Spinal cord (tissue), 10 donors: ENCODE measurements around the gene WDR90. TPM values are rescaled to one million over a fixed set of nuclear protein-coding genes. Genes with fewer than 3 reads are reported as not detected.

Experiments
- DNase-seq, 6 donors: peaks; one replicate each; pipeline versions ENCODE4 v3.0.0 to v3.0.0-alpha.2; 2013 to 2015; ENCODE audit warnings: low spot score in 6 of 6, low read depth in 4 of 6
- H3K27ac ChIP-seq: one replicate; pipeline ENCODE4 v1.5.1; 2013; ENCODE audit warnings: low read depth, low read length, control low read depth
- H3K27me3 ChIP-seq: one replicate; pipeline ENCODE4 v1.6.1; 2013; ENCODE audit warnings: low read length; ENCODE audit not compliant: control insufficient read depth, insufficient read depth
- H3K36me3 ChIP-seq: one replicate; pipeline ENCODE4 v1.6.1; 2013; ENCODE audit warnings: low read length; ENCODE audit not compliant: control insufficient read depth, insufficient read depth
- H3K4me1 ChIP-seq: one replicate; pipeline ENCODE4 v1.6.1; 2013; ENCODE audit warnings: low read length; ENCODE audit not compliant: control insufficient read depth, insufficient read depth
- H3K4me3 ChIP-seq: one replicate; pipeline ENCODE4 v1.5.1; 2013; ENCODE audit warnings: low read depth, low read length, control low read depth
- H3K9me3 ChIP-seq: one replicate; pipeline ENCODE4 v1.6.1; 2013; ENCODE audit warnings: low read length; ENCODE audit not compliant: control insufficient read depth, insufficient read depth
- WGBS: methylation state at CpG from one replicate; pipeline ENCODE4 v1.1.5; 2013; ENCODE audit warnings: missing lambda C conversion rate; ENCODE audit not compliant: insufficient coverage; 5-methylcytosine and 5-hydroxymethylcytosine counted together
- long read RNA-seq, 4 donors: transcript quantifications; one replicate each; lab custom pipeline, GENCODE V29; 2026
- polyA plus RNA-seq, 2 donors: library from polyadenylated mRNA; unstranded; fragments of 120-200 nt; gene quantifications; one replicate each; pipeline ENCODE4 v1.2.1, GENCODE V29; 2013; ENCODE audit not compliant: insufficient read length in 2 of 2
- total RNA-seq, 2 donors: library from RNA; depleted of rRNA in 1 of 2; stranded (reverse); fragments of 120-200 nt in 1 of 2; fragments of >200 nt in 1 of 2; gene quantifications; one replicate each; pipeline versions ENCODE4 v1.2.3 to v1.2.4, GENCODE V29; 2013 to 2014
- donor health status: healthy.

The WDR90 gene
- total RNA-seq (10 to 100 TPM in 1 of 2 donors, 1 to 10 TPM in 1; 8.3 to 31.9 TPM), polyA plus RNA-seq (10 to 100 TPM; 46.6 to 63.1 TPM)
- long read RNA-seq, donor 1, result 0 reads
- long read RNA-seq, donor 2, result 0 reads
- long read RNA-seq, donor 3, result 0 reads
- long read RNA-seq, donor 4, partial matches to known transcripts, result 0 of 2 reads
- long read RNA-seq, donor 4, other reads (novel, unspliced or antisense), result 0 of 2 reads

GRCh38 chr16:648781-649589 lies at the start of gene WDR90:
Gene WDR90, plus strand, starts transcription at chr16:649365. Its CDS starts 52 bp downstream, at chr16:649417.
- WGBS, result under 1% methylated on average over 90 of the region's 91 CpGs
- Histone ChIP-seq H3K27ac (peak within 1 kb of the TSS; percentile 75), H3K9me3 (no peaks in the 10 kb centered on the region), H3K36me3 (peaks cover 81% of the 10 kb centered on the region), H3K4me3 (peak within 1 kb of the TSS; percentile 66), H3K4me1 (peaks cover 37% of the 10 kb centered on the region), H3K27me3 (no peaks in the 10 kb centered on the region)
- DNase-seq, result peak; percentile 63 to 97 (median 85)

GRCh38 chr16:600781-601180 lies 48.4 kb upstream of the WDR90 start:
- Histone ChIP-seq H3K27me3 (no peaks in the 10 kb centered on the region), H3K27ac (no peak overlapping the region), H3K9me3 (peaks cover 3% of the 10 kb centered on the region), H3K4me1 (no peaks in the 10 kb centered on the region), H3K36me3 (peaks cover 55% of the 10 kb centered on the region), H3K4me3 (no peak overlapping the region)
- WGBS, result 74% methylated on average over 3 of the region's 7 CpGs
- no peak for DNase-seq

DNA sequence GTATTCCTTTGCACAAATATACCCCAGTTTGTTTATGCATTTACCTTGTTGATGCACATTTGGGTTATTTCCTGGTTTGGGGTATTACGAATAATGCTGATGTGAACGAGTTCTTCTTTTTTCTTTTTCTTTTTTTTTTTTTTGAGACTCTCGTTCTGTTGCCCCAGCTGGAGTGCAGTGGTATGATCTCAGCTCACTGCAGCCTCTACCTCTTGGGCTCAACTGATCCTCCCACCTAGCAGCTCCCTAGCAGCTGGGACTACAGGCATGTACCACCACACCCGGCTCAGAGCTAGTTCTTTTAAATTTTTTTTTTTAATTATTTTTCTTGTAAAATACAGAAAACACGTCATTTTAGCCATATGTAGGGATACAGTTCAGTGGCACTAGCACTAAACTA lies 45.2 kb upstream of the WDR90 start:
- 100% methylated on average over 1 of the region's 5 CpGs for WGBS
- Histone ChIP-seq H3K27me3 (no peaks in the 10 kb centered on the region), H3K27ac (no peak overlapping the region), H3K36me3 (peaks cover 44% of the 10 kb centered on the region), H3K4me1 (no peaks in the 10 kb centered on the region), H3K4me3 (no peak overlapping the region), H3K9me3 (peaks cover 3% of the 10 kb centered on the region)
- no peak for DNase-seq

DNA sequence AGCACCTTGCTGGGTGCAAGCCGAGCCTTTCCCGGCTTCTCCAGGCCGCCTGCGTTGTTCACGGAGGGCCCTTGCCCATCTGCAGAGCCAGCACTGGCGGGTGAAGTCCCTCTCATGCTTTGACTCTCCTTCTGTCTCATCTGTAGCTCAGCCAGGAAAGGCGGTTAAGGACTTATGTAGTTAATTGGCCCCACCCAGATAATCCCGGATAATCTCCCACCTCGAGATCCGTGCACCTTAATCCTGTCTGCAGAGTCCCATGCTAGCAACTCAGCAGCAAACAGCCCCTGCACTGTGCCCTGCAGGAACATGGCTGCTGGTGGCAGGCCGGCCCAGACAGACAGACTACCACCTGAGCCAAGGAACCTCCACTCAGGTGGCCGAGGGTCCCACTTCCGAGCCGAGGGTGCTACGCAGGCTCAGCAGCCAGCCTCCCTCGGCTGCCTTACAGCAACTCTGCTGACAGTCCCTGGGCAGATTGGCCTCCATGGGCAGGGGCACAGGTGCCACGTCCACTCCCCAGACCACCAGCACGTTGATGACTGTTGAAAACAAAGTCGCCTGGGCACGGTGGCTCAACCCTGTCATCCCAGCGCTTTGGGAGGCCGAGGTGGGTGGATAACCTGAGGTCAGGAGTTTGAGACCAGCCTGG lies 42.4 kb upstream of the WDR90 start:
- Histone ChIP-seq H3K4me1 (peaks cover 21% of the 10 kb centered on the region), H3K36me3 (peaks cover 36% of the 10 kb centered on the region), H3K9me3 (peaks cover 3% of the 10 kb centered on the region), H3K27ac (no peak overlapping the region), H3K27me3 (no peaks in the 10 kb centered on the region), H3K4me3 (no peak overlapping the region)
- no peak for DNase-seq
- WGBS, result 97% methylated on average over 19 of the region's 22 CpGs

DNA sequence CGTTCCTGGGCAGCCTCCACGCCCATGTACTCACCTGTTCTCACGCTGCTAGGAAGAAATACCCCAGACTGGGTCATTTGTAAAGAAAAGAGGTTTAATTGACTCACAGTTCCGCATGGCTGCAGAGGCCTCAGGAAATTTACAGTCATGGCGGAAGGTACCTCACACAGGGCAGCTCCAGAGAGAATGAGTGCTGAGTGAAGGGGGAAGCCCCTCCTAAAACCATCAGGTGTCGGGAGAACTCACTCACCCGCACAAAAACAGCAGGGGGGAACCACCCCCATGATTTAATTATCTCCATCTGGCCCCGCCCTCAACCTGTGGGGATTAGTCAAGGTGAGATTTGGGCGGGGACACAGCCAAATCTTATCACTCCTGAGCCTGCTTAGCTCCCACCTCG lies 41.1 kb upstream of the WDR90 start:
- no peak for DNase-seq
- no peak overlapping the region for H3K4me3 ChIP-seq
- peaks cover 21% of the 10 kb centered on the region for H3K4me1 ChIP-seq
- peaks cover 3% of the 10 kb centered on the region for H3K9me3 ChIP-seq
- no peak overlapping the region for H3K27ac ChIP-seq
- H3K36me3 ChIP-seq, result peaks cover 36% of the 10 kb centered on the region
- WGBS, result 76% methylated on average over 5 of the region's 10 CpGs
- H3K27me3 ChIP-seq, result no peaks in the 10 kb centered on the region

GRCh38 chr16:609316-609715 lies 39.8 kb upstream of the WDR90 start:
- no peak overlapping the region for H3K27ac ChIP-seq
- peaks cover 3% of the 10 kb centered on the region for H3K9me3 ChIP-seq
- 86% methylated on average over 7 of the region's 13 CpGs for WGBS
- peaks cover 21% of the 10 kb centered on the region for H3K4me1 ChIP-seq
- DNase-seq, result no peak
- H3K27me3 ChIP-seq, result no peaks in the 10 kb centered on the region
- H3K4me3 ChIP-seq, result no peak overlapping the region
- peaks cover 40% of the 10 kb centered on the region for H3K36me3 ChIP-seq

GRCh38 chr16:609984-610383 lies 39.2 kb upstream of the WDR90 start:
- Histone ChIP-seq H3K27ac (no peak overlapping the region), H3K36me3 (peaks cover 39% of the 10 kb centered on the region), H3K4me3 (no peak overlapping the region), H3K27me3 (no peaks in the 10 kb centered on the region), H3K9me3 (peaks cover 2% of the 10 kb centered on the region), H3K4me1 (peaks cover 21% of the 10 kb centered on the region)
- no peak for DNase-seq
- 89% methylated on average over 14 of the region's 14 CpGs for WGBS

DNA sequence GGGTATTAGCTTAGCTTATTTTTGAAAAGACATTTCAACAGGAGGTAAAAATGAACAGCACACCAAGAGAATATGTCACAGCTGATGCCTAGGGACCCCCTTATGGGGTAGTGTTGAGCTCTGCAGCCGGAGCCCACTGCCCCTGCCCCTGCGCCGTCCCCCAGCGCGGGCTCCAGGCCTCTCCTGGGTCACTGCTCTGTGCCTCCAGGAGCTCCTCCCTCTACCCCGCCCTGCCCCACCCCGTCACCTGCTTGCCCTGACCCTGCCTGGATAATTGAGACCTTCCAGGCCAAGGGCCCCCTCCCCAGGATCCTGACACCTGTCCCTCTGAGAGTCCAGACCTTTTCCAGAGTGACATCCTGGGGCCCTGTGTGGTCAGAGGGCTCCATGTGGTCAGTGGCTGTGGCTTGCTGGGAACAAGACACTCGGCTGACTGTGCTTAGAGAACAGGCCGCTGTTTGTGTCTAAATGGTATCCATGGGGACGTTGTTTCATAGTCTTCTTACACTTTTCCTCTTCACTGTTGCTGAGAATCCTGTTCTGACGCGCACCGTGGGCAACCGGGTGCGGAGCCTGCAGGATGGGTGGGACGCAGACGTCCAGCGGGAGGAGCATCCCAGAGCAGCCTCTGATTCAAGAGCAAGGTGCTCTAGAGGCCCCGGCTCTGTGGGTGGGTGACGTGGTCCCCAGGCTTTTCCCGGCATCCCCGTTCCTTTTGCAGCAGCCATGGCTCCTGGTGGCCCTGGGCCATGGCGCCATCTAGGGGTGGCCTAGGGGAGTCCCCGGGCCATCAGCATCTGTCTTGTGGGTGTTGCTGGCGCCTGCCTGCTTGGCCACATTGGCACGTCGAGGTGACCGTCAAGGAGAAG lies 38.4 kb upstream of the WDR90 start:
- H3K9me3 ChIP-seq, result no peaks in the 10 kb centered on the region
- H3K4me3 ChIP-seq, result no peak overlapping the region
- no peaks in the 10 kb centered on the region for H3K27me3 ChIP-seq
- peak in 1 of 6 donors; percentile 24 for DNase-seq
- peaks cover 36% of the 10 kb centered on the region for H3K36me3 ChIP-seq
- peak overlapping the region; percentile 33 for H3K27ac ChIP-seq
- 76% methylated on average over 27 of the region's 28 CpGs for WGBS
- H3K4me1 ChIP-seq, result peaks cover 21% of the 10 kb centered on the region

- 91% methylated on average over 13 of the region's 13 CpGs for WGBS
- H3K4me1 ChIP-seq, result peaks cover 11% of the 10 kb centered on the region
- no peak overlapping the region for H3K4me3 ChIP-seq
- no peaks in the 10 kb centered on the region for H3K9me3 ChIP-seq
- H3K27ac ChIP-seq, result no peak overlapping the region
- H3K27me3 ChIP-seq, result no peaks in the 10 kb centered on the region
- DNase-seq, result no peak
- peaks cover 46% of the 10 kb centered on the region for H3K36me3 ChIP-seq
Measured at GRCh38 chr16:615122-615521, 34.0 kb upstream of the WDR90 start.
